PFSK-1 (cell line): ENCODE results near the gene TTYH1.

Experiments used
- POLR2AphosphoS5 ChIP-seq: IDR thresholded peaks from 2 replicates; pipeline ENCODE4 v1.6.1; 2012; ENCODE audit warnings: low read depth, mild to moderate bottlenecking, control low read depth, low read length, moderate library complexity
- REST ChIP-seq, 2 experiments: IDR thresholded peaks; 2 replicates each; pipeline versions ENCODE4 v1.6.1 to v1.8.0; 2011 to 2012; ENCODE audit warnings: low read depth in 2 of 2, low read length in 2 of 2, control low read depth in 1 of 2, inconsistent platforms in 1 of 2, mild to moderate bottlenecking in 1 of 2, moderate library complexity in 1 of 2; ENCODE audit not compliant: insufficient read depth in 1 of 2
- TAF1 ChIP-seq: IDR thresholded peaks from 2 replicates; pipeline ENCODE4 v1.6.1; 2012; ENCODE audit warnings: low read length, control low read depth, borderline replicate concordance; ENCODE audit not compliant: insufficient read depth

GRCh38 chr19:54379187-54379678 lies 36.0 kb upstream of the TTYH1 start:
- TF ChIP-seq REST (IDR thresholded peaks at IDR 0.05; ENCODE audit: insufficient read depth in 1 of 2, low read depth in 2 of 2, low read length in 2 of 2) (no peak), TAF1 (no peak), POLR2AphosphoS5 (no peak)
